K562 (cell line): ENCODE data around the gene PPFIA1. TPM values are rescaled to one million over a fixed set of nuclear protein-coding genes. Genes with fewer than 3 reads are reported as not detected.

Experiments used
- ATAC-seq: fragments of 200-7000 bp; cut with Tn5 transposase; 3 replicates; pipeline ENCODE4 v1.9.1; 2020; ENCODE audit warnings: moderate library complexity
- BruUV-seq: library from RNA; stranded (reverse); fragments of 400-500 nt; replicated peaks from 2 replicates; lab custom pipeline; 2021; lab: Mats Ljungman, UMichigan
- CTCF ChIA-PET: fragments of 300-600 bp; formaldehyde crosslinking; extraction: SDS; loops from one replicate; lab custom pipeline; 2021; ENCODE audit warnings: low intra/inter-chr PET ratio; lab: Yijun Ruan, JAX
- POLR2A ChIA-PET: fragments of 300-600, 350-650 bp; sonication (Branson Sonifier 250); formaldehyde crosslinking; extraction: SDS; loops from one replicate; lab custom pipeline; 2021; ENCODE audit warnings: antibody characterized with exemption, inconsistent platforms; lab: Yijun Ruan, JAX
- DNase-seq, 4 experiments: peaks; one replicate each; pipeline versions ENCODE4 v3.0.0 to v3.0.0-alpha.2; 2011 to 2018; ENCODE audit warnings: low spot score in 3 of 4, mixed read lengths in 3 of 4; ENCODE audit errors: extremely low read depth in 1 of 4
- FAIRE-seq: peaks from 2 replicates; lab custom pipeline; 2011; peaks lifted over from hg19 to GRCh38; lab: Jason Lieb, UNC
- H2AFZ ChIP-seq: 2 replicates; pipeline ENCODE4 v1.6.0; 2011; ENCODE audit warnings: low read depth, low read length, control low read depth, inconsistent platforms
- H3K27ac ChIP-seq: fragments of 200-600 bp; 3 replicates; pipeline ENCODE4 v1.8.0; 2011; ENCODE audit warnings: low read depth, mild to moderate bottlenecking, control low read depth, inconsistent platforms, low read length, moderate library complexity, mixed read lengths; ENCODE audit errors: extremely low read depth
- H3K27me3 ChIP-seq, 2 experiments: fragments of 300-600 bp in 1 of 2; 2 replicates in 1 of 2; 3 replicates in 1 of 2; pipeline versions ENCODE4 v1.6.0 to v1.8.0; 2011; ENCODE audit warnings: inconsistent platforms in 2 of 2, low read length in 2 of 2, mild to moderate bottlenecking in 1 of 2, mixed read lengths in 1 of 2, moderate library complexity in 1 of 2; ENCODE audit not compliant: control insufficient read depth in 2 of 2, insufficient read depth in 2 of 2
- H3K36me3 ChIP-seq: fragments of 300-600 bp; 3 replicates; pipeline ENCODE4 v1.8.0; 2011; ENCODE audit warnings: mild to moderate bottlenecking, low read length, inconsistent platforms; ENCODE audit not compliant: control insufficient read depth, insufficient read depth
- H3K4me1 ChIP-seq, 2 experiments: fragments of 200-600 bp in 1 of 2; replicated peaks in 1 of 2; 2 replicates in 1 of 2; 3 replicates in 1 of 2; pipeline versions ENCODE4 v1.5.1 to v1.8.0; 2011; ENCODE audit warnings: inconsistent platforms in 2 of 2, low read length in 2 of 2, mild to moderate bottlenecking in 1 of 2, mixed read lengths in 1 of 2, moderate library complexity in 1 of 2; ENCODE audit not compliant: control insufficient read depth in 2 of 2, insufficient read depth in 2 of 2
- H3K4me2 ChIP-seq: 2 replicates; pipeline ENCODE4 v1.6.1; 2011; ENCODE audit warnings: low read length, control low read depth, inconsistent platforms, mixed read lengths; ENCODE audit not compliant: insufficient read depth
- H3K4me3 ChIP-seq: fragments of 200-600 bp; sonication (generic), shearing (Covaris generic); 2 replicates; pipeline ENCODE4 v1.5.1; 2016; ENCODE audit warnings: control low read depth, inconsistent platforms
- H3K79me2 ChIP-seq: fragments of 200-600 bp; 3 replicates; pipeline ENCODE4 v1.8.0; 2011; ENCODE audit warnings: low read length, inconsistent platforms; ENCODE audit not compliant: control insufficient read depth, insufficient read depth
- H3K9ac ChIP-seq, 2 experiments: 2 replicates each; pipeline versions ENCODE4 v1.6.0 to v1.6.1; 2011; ENCODE audit warnings: low read depth in 2 of 2, low read length in 2 of 2, control low read depth in 1 of 2, inconsistent platforms in 1 of 2, mild to moderate bottlenecking in 1 of 2, mixed read lengths in 1 of 2; ENCODE audit not compliant: insufficient read depth in 1 of 2
- H3K9me1 ChIP-seq: one replicate; pipeline ENCODE4 v1.6.0; 2011; ENCODE audit warnings: inconsistent platforms, mild to moderate bottlenecking, low read length, moderate library complexity; ENCODE audit not compliant: control insufficient read depth, insufficient read depth
- H3K9me3 ChIP-seq: replicated peaks from 2 replicates; pipeline ENCODE4 v1.5.1; 2011; ENCODE audit warnings: low read depth, low read length, inconsistent platforms; ENCODE audit not compliant: control insufficient read depth, insufficient read depth
- H4K20me1 ChIP-seq: replicated peaks from 2 replicates; pipeline ENCODE4 v1.6.1; 2011; ENCODE audit warnings: low read length, inconsistent platforms, mixed read lengths; ENCODE audit not compliant: control insufficient read depth, insufficient read depth
- HMG20A ChIP-seq: fragments of 450-650 bp; formaldehyde crosslinking; conservative IDR thresholded peaks from 2 replicates; pipeline ENCODE4 v1.4.0; 2020; ENCODE audit warnings: mild to moderate bottlenecking, mixed read lengths
- MECOM ChIP-seq: fragments of 250-450 bp; sonication (Bioruptor Pico); IDR thresholded peaks from 2 replicates; pipeline ENCODE4 v1.8.0; 2022; ENCODE audit warnings: inconsistent platforms
- POLR3G ChIP-seq: IDR thresholded peaks from 2 replicates; pipeline ENCODE4 v1.6.1; 2011; ENCODE audit not compliant: insufficient read length, insufficient replicate concordance; ENCODE audit errors: extremely low read depth
- SRSF7 ChIP-seq: fragments of 200-400 bp; formaldehyde crosslinking; optimal IDR thresholded peaks from 2 replicates; pipeline ENCODE3; 2017; ENCODE audit warnings: mild to moderate bottlenecking, low read depth, low read length
- TGIF2 ChIP-seq: sonication (generic); formaldehyde crosslinking; IDR thresholded peaks from 2 replicates; pipeline ENCODE4 v1.8.1; 2022; ENCODE audit warnings: mild to moderate bottlenecking, missing genetic modification reagents, moderate library complexity
- ZNF707 ChIP-seq: fragments of 250-450 bp; sonication (Bioruptor Pico); conservative IDR thresholded peaks from 2 replicates; pipeline ENCODE4 v1.8.0; 2022; ENCODE audit warnings: inconsistent platforms, mild to moderate bottlenecking, moderate library complexity
- WGBS: fragments of 100-300 bp; shearing (Covaris generic); methylation state at CpG from one replicate; pipeline ENCODE4 v1.1.6; 2016; ENCODE audit warnings: low coverage, mixed read lengths; ENCODE audit not compliant: insufficient coverage; ENCODE audit errors: missing lambda C conversion rate; 5-methylcytosine and 5-hydroxymethylcytosine counted together
- in situ Hi-C: fragments of 300-500 bp; cut with MboI; formaldehyde crosslinking; loops from 4 replicates; pipeline ENCODE4 v1.15.0; 2018; ENCODE audit warnings: inconsistent platforms, mixed read lengths
- intact Hi-C: fragments of 100-400 bp; cut with micrococcal nuclease; formaldehyde crosslinking; loops from 2 replicates; pipeline ENCODE4 v1.14.2; 2022
- polyA plus RNA-seq, 8 experiments: library from polyadenylated mRNA; depleted of rRNA in 4 of 8; stranded (reverse) in 5 of 8; unstranded in 3 of 8; fragments of >200 nt; fragmentation: Nextera tagmentation in 2 of 8; fragmentation: Illumina TruSeq in 1 of 8; extraction: Ambion mirVana in 2 of 8; extraction: Trizol in 1 of 8; gene quantifications; 2 replicates each; pipeline versions ENCODE4 v1.2.1 to v1.2.3, GENCODE V29; 2011 to 2014; ENCODE audit warnings: inconsistent platforms in 1 of 8, missing spikeins in 1 of 8
- total RNA-seq, 7 experiments: library from RNA; depleted of rRNA in 6 of 7; stranded (reverse); fragments of >200 nt in 6 of 7; fragmentation: Illumina TruSeq in 2 of 7; extraction: Trizol in 2 of 7; gene quantifications; 2 replicates each; pipeline versions ENCODE4 v1.2.1 to v1.2.3, GENCODE V29; 2011 to 2021; ENCODE audit warnings: low replicate concordance in 1 of 7
- TF ChIP-seq, protein P1 (sequence below): fragments of 250-450 bp; sonication (Bioruptor Pico); IDR thresholded peaks from 2 replicates; pipeline ENCODE4 v1.8.0; 2022; ENCODE audit warnings: inconsistent platforms, mild to moderate bottlenecking, moderate library complexity, borderline replicate concordance
- TF ChIP-seq, protein P2 (sequence below): fragments of 250-450 bp; sonication (Bioruptor Pico); IDR thresholded peaks from 2 replicates; pipeline ENCODE4 v1.8.0; 2021; ENCODE audit warnings: moderate library complexity, mild to moderate bottlenecking, inconsistent platforms
- TF ChIP-seq, protein P3 (sequence below): fragments of 200-800 bp; sonication (Bioruptor generic); IDR thresholded peaks from 2 replicates; pipeline ENCODE4 v1.6.1; 2017; ENCODE audit warnings: missing genetic modification characterization, missing compliant biosample characterization

The PPFIA1 gene
- total and polyA plus RNA-seq, 9 of the 15 experiments (the other 6 are each of a cell fraction or from before 2014, with no cell fraction given), result 9.9 to 41.5 (median 28.5) TPM

DNA sequence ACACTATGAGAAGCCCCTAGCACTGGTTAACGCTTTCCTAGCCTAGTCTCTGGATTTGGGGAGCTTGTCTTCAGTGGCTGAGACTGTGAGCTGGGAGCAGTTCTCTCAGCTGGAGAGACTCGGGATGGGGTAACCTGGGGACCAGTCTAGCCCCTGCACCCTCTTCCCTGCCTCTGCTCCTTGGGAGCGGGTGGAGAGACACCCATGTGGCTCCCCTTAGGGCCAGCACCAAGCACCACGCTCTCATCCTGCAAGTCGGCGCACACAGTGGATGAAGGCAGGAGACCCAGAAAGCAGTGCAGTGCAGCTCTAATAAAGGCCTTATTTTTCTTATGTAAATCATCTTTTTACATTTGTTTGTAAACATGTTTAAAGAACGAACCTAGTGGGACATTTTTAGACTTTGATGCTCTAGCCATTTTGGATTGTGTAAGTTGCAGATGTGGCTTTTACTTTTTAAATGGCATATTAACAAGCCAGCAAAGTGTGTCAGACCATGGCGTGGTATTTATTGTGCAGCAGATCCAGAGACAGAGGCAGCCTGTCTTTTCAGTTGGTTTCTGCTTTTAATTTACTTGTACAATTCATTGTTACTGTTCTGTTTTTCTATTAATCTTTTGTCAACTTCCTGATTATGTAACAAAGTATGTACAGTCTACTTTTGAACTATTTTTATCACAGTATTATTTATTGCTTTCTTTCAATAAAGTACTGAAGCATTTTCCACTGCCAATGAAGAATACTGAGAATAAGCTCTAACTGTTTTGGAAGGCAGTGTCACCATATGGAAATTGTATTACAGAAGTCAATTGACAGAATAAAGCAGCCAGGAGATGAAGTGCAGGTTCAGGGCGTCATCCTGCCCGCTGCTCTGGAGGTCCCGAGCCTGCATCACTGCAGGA is 113.4 kb downstream of the PPFIA1 start:
- POLR2A ChIA-PET, result interaction anchor here (0.6 to 1.4 kb wide), 4 partner anchors 9 to 18 kb away, joined by 3 to 4 read pairs (median 3); no protein-coding TSS in a partner anchor
- DNase-seq (no peak), FAIRE-seq (no peak)
- no peaks in the 10 kb centered on the region for H3K27me3 ChIP-seq
- CTCF ChIA-PET, result no interaction called here
- in situ Hi-C loops, result no loop called here
- H3K9me1 ChIP-seq, result peaks cover 3% of the 10 kb centered on the region
- no TSS peak for BruUV-seq
- peaks cover 6 to 11% of the 10 kb centered on the region in 2 experiments; a peak in 4 of 5 replicates for H3K4me1 ChIP-seq
- H3K9me3 ChIP-seq, result no peaks in the 10 kb centered on the region
- H3K4me2 ChIP-seq, result no peak overlapping the region
- H3K27ac ChIP-seq, result no peak overlapping the region
- peaks cover 12% of the 10 kb centered on the region; the same call in 2 of the 3 replicates for H3K79me2 ChIP-seq
- no peak overlapping the region for H3K4me3 ChIP-seq
- no peak overlapping the region; a peak in 1 of 4 replicates for H3K9ac ChIP-seq
- H4K20me1 ChIP-seq, result no peaks in the 10 kb centered on the region; the same call in 1 of the 2 replicates
- H3K36me3 ChIP-seq, result peaks cover 73% of the 10 kb centered on the region
- TF ChIP-seq TGIF2 (CRISPR knock-in tag), result no peak
- TF ChIP-seq, protein P1, sequence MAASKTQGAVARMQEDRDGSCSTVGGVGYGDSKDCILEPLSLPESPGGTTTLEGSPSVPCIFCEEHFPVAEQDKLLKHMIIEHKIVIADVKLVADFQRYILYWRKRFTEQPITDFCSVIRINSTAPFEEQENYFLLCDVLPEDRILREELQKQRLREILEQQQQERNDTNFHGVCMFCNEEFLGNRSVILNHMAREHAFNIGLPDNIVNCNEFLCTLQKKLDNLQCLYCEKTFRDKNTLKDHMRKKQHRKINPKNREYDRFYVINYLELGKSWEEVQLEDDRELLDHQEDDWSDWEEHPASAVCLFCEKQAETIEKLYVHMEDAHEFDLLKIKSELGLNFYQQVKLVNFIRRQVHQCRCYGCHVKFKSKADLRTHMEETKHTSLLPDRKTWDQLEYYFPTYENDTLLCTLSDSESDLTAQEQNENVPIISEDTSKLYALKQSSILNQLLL (CRISPR knock-in tag), result no peak
- TF ChIP-seq, protein P2, sequence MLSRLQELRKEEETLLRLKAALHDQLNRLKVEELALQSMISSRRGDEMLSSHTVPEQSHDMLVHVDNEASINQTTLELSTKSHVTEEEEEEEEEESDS (CRISPR knock-in tag), result no peak
- no peak for TF ChIP-seq POLR3G
- TF ChIP-seq, protein P3, sequence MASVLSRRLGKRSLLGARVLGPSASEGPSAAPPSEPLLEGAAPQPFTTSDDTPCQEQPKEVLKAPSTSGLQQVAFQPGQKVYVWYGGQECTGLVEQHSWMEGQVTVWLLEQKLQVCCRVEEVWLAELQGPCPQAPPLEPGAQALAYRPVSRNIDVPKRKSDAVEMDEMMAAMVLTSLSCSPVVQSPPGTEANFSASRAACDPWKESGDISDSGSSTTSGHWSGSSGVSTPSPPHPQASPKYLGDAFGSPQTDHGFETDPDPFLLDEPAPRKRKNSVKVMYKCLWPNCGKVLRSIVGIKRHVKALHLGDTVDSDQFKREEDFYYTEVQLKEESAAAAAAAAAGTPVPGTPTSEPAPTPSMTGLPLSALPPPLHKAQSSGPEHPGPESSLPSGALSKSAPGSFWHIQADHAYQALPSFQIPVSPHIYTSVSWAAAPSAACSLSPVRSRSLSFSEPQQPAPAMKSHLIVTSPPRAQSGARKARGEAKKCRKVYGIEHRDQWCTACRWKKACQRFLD (CRISPR knock-in tag), result no peak
- no peak for TF ChIP-seq HMG20A (CRISPR knock-in tag)
- no peak for TF ChIP-seq SRSF7
- no peak for TF ChIP-seq MECOM (CRISPR knock-in tag)
- no peak for TF ChIP-seq ZNF707 (CRISPR knock-in tag)
- TF ChIP-seq, all 486 proteins: peak for 0
- 93% methylated on average over 11 of the region's 11 CpGs for WGBS
- no peak overlapping the region for H2AFZ ChIP-seq
- no peak for ATAC-seq
- intact Hi-C loops, result no loop called here
